HG03457 (cell line): ENCODE results near the gene SLC26A4.

Experiments
- ATAC-seq: cut with Tn5 transposase; IDR thresholded peaks from one replicate; pipeline ENCODE4 v1.9.1; 2021; ENCODE audit warnings: moderate number of reproducible peaks; ENCODE audit not compliant: unreplicated experiment

SLC26A4 gene

DNA sequence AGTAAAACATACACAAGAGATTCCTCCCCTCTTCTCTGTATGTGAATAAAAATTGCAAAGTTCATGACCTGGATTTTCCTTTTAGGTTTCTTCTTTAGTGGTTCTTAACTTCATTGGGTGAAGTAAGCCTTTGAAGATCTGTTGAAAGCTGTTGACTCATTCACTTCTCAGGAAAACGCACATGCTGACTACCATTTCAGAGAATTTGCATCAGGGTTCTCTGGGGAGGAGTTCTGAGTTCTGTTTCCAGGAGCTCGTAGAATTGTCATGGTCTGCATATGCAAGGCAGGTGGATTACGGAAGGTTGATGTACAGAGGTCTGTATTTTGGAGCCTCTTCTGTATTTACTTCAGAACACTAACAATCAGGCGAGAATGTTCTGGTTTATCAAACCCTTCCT lies 962 bp upstream of the SLC26A4 start:
- no peak for ATAC-seq

- ATAC-seq: no peak
These were observed 645 bp downstream of the SLC26A4 start for GRCh38 chr7:107661081-107661864.

DNA sequence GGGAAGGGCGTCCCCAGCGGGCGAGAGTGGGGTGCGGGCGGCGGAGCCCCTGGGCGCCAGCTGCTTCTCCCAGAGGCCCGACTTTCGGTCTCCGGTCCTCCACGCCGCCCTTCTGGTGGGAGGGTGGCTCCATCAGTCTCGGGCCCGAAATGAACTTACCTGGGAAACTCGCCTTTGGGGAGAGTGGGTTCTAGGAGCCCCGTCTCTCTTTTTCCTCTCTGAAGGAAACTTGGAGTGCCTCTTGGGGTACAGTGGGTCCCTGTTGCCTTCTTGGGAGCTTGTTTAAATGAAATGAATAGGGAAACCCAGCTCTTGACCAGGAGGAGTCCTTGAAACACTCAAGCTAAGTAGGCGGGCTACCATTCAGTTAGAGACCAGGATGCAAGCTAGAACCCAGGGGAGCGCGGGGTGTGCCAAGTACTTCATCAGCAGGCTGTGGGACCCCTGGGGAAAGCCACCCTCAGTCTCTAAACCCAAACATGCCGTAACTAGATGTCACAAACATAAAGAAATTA lies 1.3 kb downstream of the SLC26A4 start:
- ATAC-seq: no peak

- ATAC-seq: no peak
These were observed 2.6 kb downstream of the SLC26A4 start for GRCh38 chr7:107663196-107663595.

- ATAC-seq: no peak
These were observed 6.2 kb downstream of the SLC26A4 start for GRCh38 chr7:107666790-107667189.

GRCh38 chr7:107667341-107667740 lies 6.7 kb downstream of the SLC26A4 start:
- no peak for ATAC-seq

DNA sequence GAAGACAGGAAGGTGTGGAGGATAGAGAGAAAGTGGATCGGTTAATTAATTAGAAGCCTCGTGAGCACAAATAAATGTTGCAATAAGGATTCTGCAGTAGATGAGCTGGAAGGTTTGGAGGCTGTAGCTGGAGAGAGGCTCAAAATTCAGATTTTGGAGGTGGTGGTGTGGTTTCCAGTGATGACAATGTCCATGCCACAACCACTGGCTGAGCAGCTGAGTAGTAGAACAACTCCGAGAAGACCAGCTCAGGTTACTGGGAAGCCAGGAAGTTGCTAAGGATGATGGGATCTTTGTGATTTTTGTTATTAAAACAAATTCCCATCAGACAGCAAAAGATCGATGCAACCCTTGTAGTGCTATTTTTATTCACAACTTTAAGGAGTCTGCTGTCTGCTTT lies 7.7 kb downstream of the SLC26A4 start:
- no peak for ATAC-seq

DNA sequence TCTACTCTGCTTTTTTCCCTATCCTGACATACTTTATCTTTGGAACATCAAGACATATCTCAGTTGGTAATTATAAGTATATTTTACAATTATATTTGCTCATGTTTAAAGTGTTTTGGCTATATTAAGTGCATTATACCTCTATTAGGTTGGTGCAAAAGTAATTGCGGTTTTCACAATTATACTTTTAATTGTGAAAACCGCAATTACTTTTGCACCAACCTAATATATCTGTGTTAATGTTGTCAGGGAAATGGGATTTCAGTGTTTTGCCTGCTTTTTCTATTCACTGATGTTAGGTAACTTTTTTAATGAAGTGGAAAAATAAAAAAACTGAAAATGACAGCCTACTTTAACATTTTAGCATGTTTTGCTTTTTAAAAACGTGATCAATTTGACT lies 11.6 kb downstream of the SLC26A4 start:
- no peak for ATAC-seq

GRCh38 chr7:107676249-107676648 lies 15.6 kb downstream of the SLC26A4 start:
- ATAC-seq: no peak

DNA sequence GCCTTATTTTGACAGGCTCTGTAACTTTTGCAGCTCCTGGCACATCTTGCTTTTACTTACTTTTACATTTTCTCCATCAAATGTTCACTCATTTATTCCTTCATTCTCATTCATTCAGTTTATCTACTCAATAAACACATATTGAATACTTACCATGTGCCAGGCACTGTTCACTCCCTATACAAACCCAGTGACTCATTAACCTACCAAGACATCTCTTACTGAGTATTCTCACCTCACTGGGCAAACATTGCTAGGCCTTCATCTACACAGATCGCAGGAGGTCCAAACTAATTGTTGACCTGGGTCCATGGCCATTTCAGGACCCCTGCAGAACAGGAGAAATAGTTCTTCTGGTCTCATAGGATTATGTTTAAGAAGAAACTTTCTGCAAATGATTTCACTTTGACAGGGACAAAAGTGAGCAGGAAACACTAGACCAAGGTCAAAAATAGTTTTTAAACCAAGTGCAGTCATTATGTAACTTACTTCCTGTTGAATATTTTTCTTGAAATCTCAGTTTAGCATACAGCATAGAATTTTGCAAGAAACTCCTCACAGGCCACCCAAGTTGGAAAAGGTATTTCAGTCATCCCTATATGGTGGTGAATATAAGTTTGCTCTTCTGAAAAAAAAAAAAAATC lies 17.6 kb downstream of the SLC26A4 start:
- ATAC-seq: no peak

GRCh38 chr7:107680478-107680877 lies 19.9 kb downstream of the SLC26A4 start:
- no peak for ATAC-seq

GRCh38 chr7:107682886-107683285 lies 22.3 kb downstream of the SLC26A4 start:
- no peak for ATAC-seq

GRCh38 chr7:107684287-107684686 lies 23.7 kb downstream of the SLC26A4 start:
- no peak for ATAC-seq

DNA sequence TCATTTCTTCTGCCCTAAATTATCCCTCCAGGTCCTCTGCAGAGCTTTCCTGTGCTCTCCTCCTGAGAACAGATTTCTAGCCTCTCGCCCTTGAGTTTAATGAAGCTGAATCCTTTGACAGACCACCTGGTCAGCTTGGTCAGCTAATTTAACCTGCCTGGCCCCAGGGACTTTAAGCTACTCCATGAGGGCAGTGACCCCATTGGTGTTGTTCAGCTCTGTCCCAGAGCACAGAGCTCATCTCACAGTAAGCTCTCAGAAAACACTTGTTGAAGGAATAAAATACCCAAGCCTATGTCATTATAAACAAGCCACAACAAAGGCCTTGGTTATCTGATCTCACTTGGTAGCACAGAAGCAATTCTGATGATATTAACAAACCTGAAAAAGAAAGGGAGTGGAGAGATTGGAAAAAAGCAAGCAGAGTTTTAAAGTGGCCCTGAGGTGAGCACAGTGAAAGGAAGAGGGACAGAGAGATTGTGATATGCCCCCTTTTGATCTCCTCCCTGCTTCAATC lies 24.4 kb downstream of the SLC26A4 start:
- ATAC-seq: no peak

GRCh38 chr7:107686816-107687387 lies 26.3 kb downstream of the SLC26A4 start:
- no peak for ATAC-seq

GRCh38 chr7:107687656-107688055 lies 27.0 kb downstream of the SLC26A4 start:
- ATAC-seq: no peak

- no peak for ATAC-seq
These were observed 28.9 kb downstream of the SLC26A4 start for GRCh38 chr7:107689553-107689952.

- ATAC-seq: no peak
These were observed 29.5 kb downstream of the SLC26A4 start for GRCh38 chr7:107690084-107690483.

- ATAC-seq: no peak
These were observed 30.0 kb downstream of the SLC26A4 start for GRCh38 chr7:107690611-107691010.

DNA sequence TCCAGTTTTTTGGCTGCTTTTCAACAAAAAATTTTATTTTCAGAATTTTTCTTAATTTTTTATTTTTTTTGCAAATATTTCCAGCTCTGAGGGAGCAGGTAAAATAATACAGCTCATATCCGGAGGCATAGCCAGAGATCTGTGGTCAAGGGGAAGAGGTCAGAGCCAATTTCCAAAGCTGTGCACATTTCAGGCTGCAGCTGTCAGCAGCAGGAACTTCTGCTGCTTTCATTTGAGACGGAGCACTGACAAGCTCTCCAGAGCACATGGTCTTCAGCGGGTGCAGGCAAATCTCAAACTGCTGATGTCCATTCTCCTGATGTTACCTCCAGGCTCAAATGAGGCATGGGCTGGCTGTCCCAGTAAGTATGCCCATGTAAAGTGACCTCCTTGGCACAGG lies 31.1 kb downstream of the SLC26A4 start:
- no peak for ATAC-seq

GRCh38 chr7:107692501-107692900 lies 31.9 kb downstream of the SLC26A4 start:
- ATAC-seq: no peak

DNA sequence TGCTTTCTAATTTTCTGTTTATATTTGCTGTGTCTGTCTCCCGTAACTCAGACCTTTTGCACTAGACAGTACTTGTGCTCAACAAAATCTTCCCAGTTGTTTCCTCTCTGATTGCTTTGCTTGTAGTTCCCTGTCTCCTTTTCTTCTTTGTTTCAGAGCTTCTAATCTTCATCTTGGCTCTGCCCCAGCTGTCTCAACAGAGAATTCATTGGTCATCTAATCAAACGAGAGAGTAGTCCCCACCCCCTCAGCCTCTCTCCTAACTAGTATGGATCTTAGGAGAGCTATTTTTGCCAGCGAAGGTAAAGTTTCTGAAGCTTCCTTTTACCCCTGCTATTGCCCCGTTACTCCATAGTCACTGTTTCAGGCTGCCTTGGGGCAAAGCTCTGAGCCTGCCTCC lies 32.8 kb downstream of the SLC26A4 start:
- ATAC-seq: no peak
